SH-SY5Y (cell line): Measurements from ENCODE around the gene TAF1D.

ENCODE experiments used
- GATA2 ChIP-seq: IDR thresholded peaks from 2 replicates; pipeline ENCODE4 v1.6.1; 2011; ENCODE audit warnings: mild to moderate bottlenecking, low read depth, low read length
- GATA3 ChIP-seq: IDR thresholded peaks from 2 replicates; pipeline ENCODE4 v1.6.1; 2011; ENCODE audit warnings: low read depth, mild to moderate bottlenecking, low read length, moderate library complexity

TAF1D gene

DNA sequence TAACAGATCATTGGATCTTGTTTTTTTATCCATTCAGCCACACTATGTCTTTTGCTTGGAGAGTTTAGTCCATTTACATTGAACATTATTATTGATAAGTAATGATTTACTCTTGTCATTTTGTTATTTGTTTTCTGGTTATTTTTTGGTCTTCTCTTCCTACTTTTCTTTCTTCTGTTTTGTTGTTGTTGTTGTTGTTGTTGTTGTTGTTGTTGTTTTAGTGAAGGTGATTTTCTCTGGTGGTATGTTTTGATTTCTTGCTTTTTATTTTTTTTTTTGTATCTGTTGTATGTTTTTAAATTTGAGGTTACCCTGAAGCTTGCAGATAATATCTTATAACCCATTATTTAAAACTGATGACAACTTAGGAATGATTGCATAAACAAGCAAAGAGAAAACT lies 28.6 kb downstream of the TAF1D start:
- TF ChIP-seq GATA3 (no peak), GATA2 (no peak)

DNA sequence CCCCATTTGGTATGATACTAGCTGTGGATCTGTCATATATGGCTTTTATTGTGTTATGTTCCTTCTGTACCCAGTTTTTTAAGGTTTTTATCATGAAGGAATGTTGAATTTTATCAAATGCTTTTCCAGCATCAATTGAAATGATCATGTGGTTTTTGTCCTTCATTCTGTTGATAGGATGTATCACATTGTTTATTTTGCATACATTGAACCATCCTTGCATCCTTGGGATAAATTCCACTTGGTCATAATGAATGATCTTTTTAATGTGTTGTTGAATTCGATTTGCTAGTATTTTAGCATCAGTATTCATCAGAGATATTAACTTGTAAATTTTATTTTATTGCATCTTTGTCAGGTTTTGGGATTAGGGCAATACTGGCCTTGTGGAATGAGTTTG lies 31.1 kb downstream of the TAF1D start:
- TF ChIP-seq GATA3 (no peak), GATA2 (no peak)

DNA sequence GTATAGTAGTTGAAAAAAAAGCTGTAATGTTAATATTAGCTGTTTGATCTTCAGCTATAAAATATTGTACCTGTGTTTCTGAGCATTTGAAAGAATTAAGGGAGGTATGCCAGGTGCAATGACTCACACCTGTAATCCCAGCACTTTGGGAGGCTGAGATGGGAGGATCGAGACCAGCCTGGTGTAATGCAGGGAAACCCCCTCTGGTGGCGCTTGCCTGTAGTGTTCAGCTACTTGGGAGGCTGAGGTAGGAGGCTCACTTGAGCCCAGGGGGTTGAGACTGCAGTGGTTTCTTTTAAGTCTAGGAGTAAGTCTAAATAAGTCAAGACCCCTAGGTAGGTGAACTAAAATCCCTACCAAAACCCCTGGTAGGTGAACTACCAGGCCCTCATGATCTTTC lies 37.1 kb downstream of the TAF1D start:
- TF ChIP-seq GATA3 (no peak), GATA2 (no peak)

DNA sequence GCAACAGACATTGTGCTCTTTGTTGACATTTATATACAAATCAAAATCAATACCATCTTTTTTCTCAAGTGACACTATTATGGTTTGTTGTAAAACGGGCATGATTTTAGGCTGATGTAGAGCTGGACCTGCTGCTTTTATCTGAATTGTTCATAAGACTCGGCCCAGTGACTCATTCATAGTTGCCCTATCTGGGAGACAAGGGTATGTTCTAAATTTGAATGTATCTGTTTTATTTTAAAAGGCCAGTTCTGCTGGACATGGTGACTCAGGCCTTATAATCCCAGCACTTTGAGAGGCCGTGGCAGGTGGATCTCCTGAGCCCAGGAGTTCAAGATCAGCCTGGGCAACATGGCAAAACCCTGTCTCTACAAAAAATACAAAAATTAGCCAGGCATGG lies 40.5 kb downstream of the TAF1D start:
- no peak for TF ChIP-seq GATA2
- no peak for TF ChIP-seq GATA3

DNA sequence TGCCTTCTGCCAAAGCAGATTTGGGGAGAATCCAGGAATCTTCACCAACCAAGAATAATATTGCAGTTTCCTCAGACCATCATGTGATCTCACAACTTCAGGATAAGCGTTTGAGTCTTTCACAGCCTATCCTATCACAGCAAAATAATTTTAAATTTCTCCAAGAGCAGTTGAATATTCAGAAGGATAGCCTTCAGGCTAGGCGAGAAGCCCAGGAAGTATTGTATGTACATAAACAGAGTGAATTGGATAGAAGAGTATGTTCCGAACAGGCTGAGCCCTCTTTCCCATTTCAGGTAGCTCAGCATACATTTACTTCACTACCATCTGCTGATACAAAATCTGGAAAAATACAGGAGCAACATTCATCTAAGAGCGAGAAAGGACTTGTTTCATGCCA lies 43.7 kb downstream of the TAF1D start:
- TF ChIP-seq GATA2: no peak
- TF ChIP-seq GATA3: no peak

DNA sequence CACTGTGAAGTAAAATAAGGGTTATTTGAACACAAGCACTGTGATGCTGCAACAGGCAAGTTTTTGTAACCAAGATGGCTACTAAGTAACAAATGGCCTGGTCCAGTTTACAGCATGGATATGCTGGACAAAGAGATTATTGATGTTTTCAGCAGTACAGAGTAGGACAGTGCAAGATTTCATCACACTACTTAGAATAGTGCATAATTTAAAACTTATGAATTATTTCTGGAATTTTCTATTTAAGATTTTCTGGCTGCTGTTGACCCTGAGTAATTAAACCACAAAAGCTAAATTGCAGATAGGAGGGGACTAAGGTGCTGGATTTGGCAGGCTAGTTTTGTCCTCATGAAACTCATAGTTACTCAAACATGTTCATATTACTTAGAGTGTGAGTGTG lies 46.7 kb downstream of the TAF1D start:
- TF ChIP-seq GATA2: no peak
- TF ChIP-seq GATA3: no peak

DNA sequence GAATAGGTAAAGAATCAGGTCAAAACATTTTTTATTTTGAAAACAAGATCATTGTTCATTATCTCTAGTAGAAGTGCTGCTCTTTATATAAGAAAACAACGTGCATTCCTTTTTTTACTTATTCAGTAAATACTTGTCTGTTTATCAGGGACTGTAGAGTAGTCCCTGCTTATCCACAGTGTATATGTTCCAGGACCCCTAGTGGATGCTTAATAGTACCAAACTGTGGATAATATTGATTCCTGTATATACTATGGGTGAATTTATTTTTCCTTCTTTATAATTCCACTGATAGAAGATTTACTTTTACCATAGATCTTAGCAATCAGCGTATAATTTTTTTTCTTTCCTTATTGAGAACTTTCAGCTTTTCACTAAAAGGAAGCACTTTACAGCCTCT lies 47.2 kb downstream of the TAF1D start:
- TF ChIP-seq GATA3 (no peak), GATA2 (no peak)

DNA sequence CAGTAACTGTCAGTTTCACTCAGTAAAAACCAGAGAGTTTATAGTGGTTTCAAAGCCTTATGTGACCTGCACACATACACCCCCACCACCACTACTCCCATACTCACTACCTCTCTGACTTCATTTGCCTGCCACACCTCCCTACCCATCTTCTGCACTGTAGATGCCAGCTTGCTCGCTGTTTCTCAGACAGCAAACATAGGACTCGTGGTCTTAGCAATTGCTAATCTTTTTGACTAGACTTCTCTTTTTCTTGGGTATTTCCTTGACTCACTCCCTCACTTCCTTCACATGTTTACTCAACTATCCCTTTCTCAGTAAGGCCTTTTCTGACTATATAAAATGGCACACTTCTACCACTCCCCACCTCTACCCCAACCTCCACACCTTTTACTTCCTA lies 52.1 kb downstream of the TAF1D start:
- TF ChIP-seq GATA3 (no peak), GATA2 (no peak)

DNA sequence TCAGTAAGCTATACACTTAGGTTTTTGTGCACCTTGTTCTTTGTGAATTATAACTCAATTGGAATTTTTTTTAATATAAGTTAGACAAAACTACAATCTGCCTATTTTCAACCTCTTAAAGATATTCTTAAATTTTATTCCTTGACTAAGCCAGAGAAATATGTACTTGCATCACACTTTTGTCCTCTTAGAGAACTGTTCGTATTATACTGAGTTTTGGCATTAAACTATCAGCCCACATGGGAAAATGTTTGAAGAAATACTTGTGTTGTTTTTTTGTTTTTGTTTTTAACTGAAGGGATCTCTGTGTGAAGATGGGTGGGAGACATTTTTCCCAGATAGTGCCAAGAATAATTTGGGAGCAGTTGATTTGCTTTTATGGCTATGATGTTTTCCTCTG lies 54.5 kb downstream of the TAF1D start:
- TF ChIP-seq GATA2 (no peak), GATA3 (no peak)

DNA sequence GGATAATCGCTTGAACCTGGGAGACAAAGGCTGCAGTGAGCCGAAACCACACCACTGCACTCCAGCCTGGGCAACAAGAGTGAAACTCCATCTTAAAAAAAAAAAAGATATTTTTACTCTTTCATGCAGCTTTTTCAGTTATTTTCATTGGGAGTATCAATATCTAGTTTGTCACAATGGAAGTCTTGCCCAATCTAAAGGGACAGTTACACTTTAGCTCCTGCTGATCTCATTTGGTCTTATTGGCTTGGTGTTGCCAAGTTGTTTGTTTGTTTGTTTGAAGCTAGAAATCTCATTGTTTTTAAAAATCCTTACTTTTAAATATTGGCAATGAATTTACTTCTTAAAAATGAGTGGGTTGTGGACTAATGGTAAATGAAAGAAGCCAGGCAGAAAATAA lies 55.1 kb downstream of the TAF1D start:
- TF ChIP-seq GATA2 (no peak), GATA3 (no peak)
